K562 (cell line): ENCODE measurements around the gene PLCB3. TPM values are rescaled to one million over a fixed set of nuclear protein-coding genes. Genes with fewer than 3 reads are reported as not detected.

Experiments
- CHD1 ChIP-seq: fragments of 200-600 bp; sonication (generic); IDR thresholded peaks from one replicate; pipeline ENCODE4 v1.6.1; 2012; ENCODE audit warnings: mild to moderate bottlenecking, moderate library complexity, low read length, inconsistent platforms
- CREM ChIP-seq: IDR thresholded peaks from 2 replicates; pipeline ENCODE4 v1.6.1; 2014; ENCODE audit warnings: antibody characterized with exemption, low read depth
- E4F1 ChIP-seq: fragments of 250-450 bp; sonication (Bioruptor Pico); IDR thresholded peaks from 2 replicates; pipeline ENCODE4 v1.5.0; 2021; ENCODE audit warnings: mild to moderate bottlenecking, borderline replicate concordance
- HINFP ChIP-seq: fragments of 450-650 bp; conservative IDR thresholded peaks from 2 replicates; pipeline ENCODE4 v1.6.1; 2016; ENCODE audit warnings: missing genetic modification characterization, low read depth, mild to moderate bottlenecking, control low read depth, missing compliant biosample characterization
- HSF4 ChIP-seq: fragments of 250-450 bp; sonication (Bioruptor Pico); IDR thresholded peaks from 2 replicates; pipeline ENCODE4 v2.1.2; 2022; ENCODE audit warnings: mild to moderate bottlenecking, moderate library complexity, borderline replicate concordance
- MEF2D ChIP-seq: conservative IDR thresholded peaks from 2 replicates; pipeline ENCODE4 v1.6.1; 2016; ENCODE audit warnings: low read depth, missing genetic modification characterization, missing compliant biosample characterization
- NBN ChIP-seq: fragments of 450-650 bp; IDR thresholded peaks from 2 replicates; pipeline ENCODE4 v1.6.1; 2016; ENCODE audit warnings: low read depth, mild to moderate bottlenecking
- NCOA2 ChIP-seq, 2 experiments: fragments of 450-650 bp; IDR thresholded peaks; 2 replicates each; pipeline ENCODE4 v1.6.1; 2018; ENCODE audit warnings: mild to moderate bottlenecking in 2 of 2, moderate library complexity in 1 of 2; ENCODE audit not compliant: partially characterized antibody in 2 of 2
- NFE2L1 ChIP-seq: fragments of 450-650 bp; IDR thresholded peaks from 2 replicates; pipeline ENCODE4 v1.6.1; 2016; ENCODE audit warnings: missing genetic modification characterization, low read depth, mild to moderate bottlenecking, missing compliant biosample characterization, moderate library complexity, borderline replicate concordance
- PCBP1 ChIP-seq: fragments of 200-400 bp; formaldehyde crosslinking; IDR thresholded peaks from 2 replicates; pipeline ENCODE4 v1.6.1; 2018; ENCODE audit warnings: mild to moderate bottlenecking, low read depth, low read length; ENCODE audit not compliant: poor library complexity, severe bottlenecking
- POLR2A ChIP-seq: fragments of 450-650 bp; conservative IDR thresholded peaks from 2 replicates; pipeline ENCODE4 v1.6.1; 2016
- POLR2G ChIP-seq: fragments of 200-400 bp; formaldehyde crosslinking; IDR thresholded peaks from 2 replicates; pipeline ENCODE4 v1.6.1; 2017; ENCODE audit warnings: low read depth, mild to moderate bottlenecking, antibody characterized with exemption, low read length, moderate library complexity
- RBBP5 ChIP-seq: fragments of 200-600 bp; sonication (generic); IDR thresholded peaks from 2 replicates; pipeline ENCODE4 v1.6.1; 2012; ENCODE audit warnings: borderline replicate concordance, mild to moderate bottlenecking, low read length, control low read depth, inconsistent platforms; ENCODE audit not compliant: insufficient read depth, poor library complexity, severe bottlenecking
- SRSF9 ChIP-seq: fragments of 200-400 bp; formaldehyde crosslinking; IDR thresholded peaks from 2 replicates; pipeline ENCODE4 v1.6.1; 2017; ENCODE audit warnings: low read depth, low read length, borderline replicate concordance
- ZBTB7A ChIP-seq: IDR thresholded peaks from 2 replicates; pipeline ENCODE4 v1.6.1; 2011; ENCODE audit warnings: low read depth, mild to moderate bottlenecking, low read length, moderate library complexity, borderline replicate concordance; ENCODE audit not compliant: control insufficient read depth
- ZBTB9 ChIP-seq: fragments of 450-650 bp; formaldehyde crosslinking; IDR thresholded peaks from 2 replicates; pipeline ENCODE4 v1.4.0; 2020; ENCODE audit warnings: mild to moderate bottlenecking, moderate library complexity
- ZC3H8 ChIP-seq: fragments of 450-650 bp; IDR thresholded peaks from 2 replicates; pipeline ENCODE4 v1.6.1; 2017
- ZHX1 ChIP-seq: fragments of 150-350 bp; conservative IDR thresholded peaks from 2 replicates; pipeline ENCODE4 v1.6.1; 2014; ENCODE audit warnings: low read length
- ZNF445 ChIP-seq: fragments of 250-450 bp; sonication (Bioruptor Pico); IDR thresholded peaks from 2 replicates; pipeline ENCODE4 v1.4.0; 2020; ENCODE audit warnings: low read depth, mild to moderate bottlenecking, moderate library complexity
- ZNF57 ChIP-seq: fragments of 450-650 bp; formaldehyde crosslinking; IDR thresholded peaks from 2 replicates; pipeline ENCODE4 v1.4.0; 2020; ENCODE audit warnings: mild to moderate bottlenecking, moderate library complexity
- polyA plus RNA-seq, 8 experiments: library from polyadenylated mRNA; depleted of rRNA in 4 of 8; stranded (reverse) in 5 of 8; unstranded in 3 of 8; fragments of >200 nt; fragmentation: Nextera tagmentation in 2 of 8; fragmentation: Illumina TruSeq in 1 of 8; extraction: Ambion mirVana in 2 of 8; extraction: Trizol in 1 of 8; gene quantifications; 2 replicates each; pipeline versions ENCODE4 v1.2.1 to v1.2.3, GENCODE V29; 2011 to 2014; ENCODE audit warnings: inconsistent platforms in 1 of 8, missing spikeins in 1 of 8
- total RNA-seq, 7 experiments: library from RNA; depleted of rRNA in 6 of 7; stranded (reverse); fragments of >200 nt in 6 of 7; fragmentation: Illumina TruSeq in 2 of 7; extraction: Trizol in 2 of 7; gene quantifications; 2 replicates each; pipeline versions ENCODE4 v1.2.1 to v1.2.3, GENCODE V29; 2011 to 2021; ENCODE audit warnings: low replicate concordance in 1 of 7

Gene PLCB3
- total and polyA plus RNA-seq, 9 of the 15 experiments (the other 6 are each of a cell fraction or from before 2014, with no cell fraction given) = 0.31 to 44.8 (median 14.6) TPM

- no peak for TF ChIP-seq ZHX1
- TF ChIP-seq NCOA2 (IDR thresholded peaks at IDR 0.05; ENCODE audit: partially characterized antibody in 2 of 2) = no peak
- TF ChIP-seq HINFP (tag) = no peak
- no peak for TF ChIP-seq ZBTB9
- no peak for TF ChIP-seq ZNF57
- TF ChIP-seq HSF4 (CRISPR knock-in tag) = no peak
- TF ChIP-seq E4F1 = no peak
- no peak for TF ChIP-seq MEF2D (tag)
- no peak for TF ChIP-seq ZNF445 (CRISPR knock-in tag)
- TF ChIP-seq RBBP5 = peak; percentile 35
- no peak for TF ChIP-seq ZC3H8
- no peak for TF ChIP-seq PCBP1
- TF ChIP-seq CHD1 = no peak
- TF ChIP-seq CREM = no peak
- TF ChIP-seq POLR2G = peak; percentile 67
- no peak for TF ChIP-seq POLR2A
- TF ChIP-seq NFE2L1 (tag) = no peak
- peak; percentile 26; the same call in 1 of the 2 replicates for TF ChIP-seq ZBTB7A
- no peak for TF ChIP-seq NBN
- no peak for TF ChIP-seq SRSF9
These were observed 16.5 kb upstream of the PLCB3 start (continued) for GRCh38 chr11:64234647-64235379.
